Fibroblast of skin of abdomen (primary cell): Measurements from ENCODE around the gene CCDC28A. TPM values are rescaled to one million over a fixed set of nuclear protein-coding genes. Genes with fewer than 3 reads are reported as not detected.
"Not testable (repeated sequence)": the region's sequence is repeated elsewhere in the genome, so short reads cannot be mapped to it uniquely, and the experiment has no call there.

Experiments
- DNase-seq: peaks from one replicate; pipeline ENCODE4 v3.0.0-alpha.2; 2013
- polyA plus RNA-seq, 2 experiments: library from polyadenylated mRNA; unstranded; fragments of 120-200 nt; gene quantifications; one replicate each; pipeline ENCODE4 v1.2.1, GENCODE V29; 2013; ENCODE audit not compliant: insufficient read length in 2 of 2

CCDC28A gene
- polyA plus RNA-seq (2013, experiment 1 of 2; ENCODE audit: insufficient read length): 12.4 TPM
- 12.1 TPM for polyA plus RNA-seq (2013, experiment 2 of 2; ENCODE audit: insufficient read length)

DNA sequence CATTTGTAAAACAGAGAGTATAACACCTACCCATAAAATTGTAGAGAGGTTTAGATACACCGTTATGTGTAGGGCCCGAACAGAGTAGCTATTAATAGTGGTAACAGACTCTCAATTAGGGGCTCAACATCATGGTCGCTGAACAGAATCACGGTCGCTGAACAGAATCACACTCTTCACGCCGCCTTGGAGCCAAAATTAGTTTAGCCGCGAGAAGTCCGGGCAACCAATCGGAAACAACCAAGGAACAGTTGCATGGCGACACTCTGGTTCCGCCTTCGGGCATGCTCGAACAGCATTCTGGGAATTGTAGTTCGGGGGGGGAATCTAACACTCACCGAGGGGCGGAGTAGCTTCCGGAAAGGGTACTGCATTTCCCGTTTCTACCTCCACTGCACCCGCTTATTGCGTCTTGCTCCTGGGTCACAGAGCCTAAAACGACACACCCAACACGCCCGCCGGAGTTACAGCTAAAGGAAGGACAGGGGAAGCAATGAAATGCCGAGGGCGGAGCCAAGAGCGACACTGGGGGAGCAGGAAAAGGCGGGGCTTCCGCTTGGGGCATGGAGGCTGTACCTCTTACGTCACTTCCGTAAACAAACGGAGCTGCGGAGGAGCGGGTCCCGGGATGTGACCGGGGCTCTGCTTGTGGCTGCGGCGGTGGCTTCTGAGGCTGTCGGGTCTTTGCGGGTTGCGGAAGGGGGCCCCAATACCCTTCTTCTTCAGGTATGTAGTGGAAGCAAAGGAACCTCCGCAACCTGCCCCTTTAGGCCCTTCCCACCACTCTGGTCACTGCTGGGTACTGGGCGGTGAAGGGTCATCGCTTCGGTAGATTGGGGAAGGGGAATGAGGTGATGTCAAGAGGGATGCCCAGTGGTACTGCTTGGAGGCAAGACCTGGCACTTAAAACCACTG, at the start of gene CCDC28A:
CCDC28A (plus strand) TSS at position 593 of the 915 bp plus-strand sequence. CDS start 2,352 bp downstream, outside the sequence.
- DNase-seq: peak; percentile 95

DNA sequence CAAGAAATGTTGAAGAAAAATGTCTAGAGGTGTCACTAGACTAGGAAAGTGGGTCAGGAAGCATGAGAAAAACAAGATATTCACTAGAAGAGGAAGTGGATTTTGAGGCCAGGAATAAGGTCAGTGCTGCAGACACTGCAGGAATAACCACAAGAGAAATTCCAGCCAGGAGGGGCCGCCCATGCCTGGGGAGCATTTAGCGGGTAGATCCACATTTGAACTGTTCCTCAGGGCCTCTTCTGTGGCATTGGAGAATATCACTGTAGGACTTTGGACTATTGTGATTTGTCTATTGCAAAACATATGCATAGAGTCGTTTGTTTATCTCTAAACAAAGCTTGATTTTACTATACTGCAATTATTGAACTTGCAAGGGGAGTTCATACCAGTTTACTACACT, 49.6 kb upstream of the CCDC28A start:
- peak; percentile 13 for DNase-seq

DNA sequence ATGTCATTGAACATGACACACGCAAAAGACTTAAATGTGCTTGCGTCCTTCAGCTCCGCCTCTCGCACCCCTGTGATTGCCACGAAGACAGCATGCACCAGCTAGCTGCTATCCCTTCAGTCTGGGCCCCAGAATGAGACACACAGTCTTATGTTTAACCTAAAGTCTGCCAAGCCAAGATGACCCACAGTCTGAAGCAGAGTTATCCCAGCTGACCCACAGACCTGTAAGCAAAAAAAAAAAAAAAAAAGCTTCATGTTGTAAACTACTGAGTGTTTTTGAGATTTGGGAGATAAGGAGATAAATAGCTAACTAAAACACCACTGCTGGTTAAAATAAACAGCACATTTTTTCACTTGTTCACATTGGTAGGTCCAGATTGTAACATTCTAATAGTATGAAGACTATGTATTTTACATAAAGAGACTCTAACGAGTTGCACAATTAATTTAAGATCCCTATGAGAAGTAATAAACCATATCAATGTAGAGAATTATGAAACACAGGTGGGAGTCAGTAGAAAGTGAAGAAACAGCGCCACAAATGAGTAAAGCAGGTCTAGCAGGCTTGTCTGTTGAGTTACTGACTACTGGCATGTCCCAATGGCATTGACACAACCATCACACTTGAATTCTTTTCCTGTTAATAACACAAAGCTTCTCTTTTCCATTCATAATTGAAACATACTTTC, 47.4 kb upstream of the CCDC28A start:
- no peak for DNase-seq

DNA sequence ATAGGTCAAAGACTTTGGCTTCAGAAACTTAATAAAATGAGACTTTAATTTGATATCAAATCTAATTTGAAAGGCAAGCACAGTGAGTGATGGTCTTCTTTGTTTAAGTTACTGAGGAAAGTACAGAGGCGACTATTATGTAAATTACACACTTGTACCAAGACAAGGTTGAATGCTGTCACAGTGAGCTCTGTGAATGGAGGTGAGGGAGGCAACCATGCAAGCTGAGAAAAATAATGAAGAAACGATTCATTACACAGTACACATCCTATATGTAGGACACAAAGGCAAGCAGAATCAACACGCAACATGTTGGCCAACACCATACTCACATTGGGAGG, 46.8 kb upstream of the CCDC28A start:
- DNase-seq: no peak

DNA sequence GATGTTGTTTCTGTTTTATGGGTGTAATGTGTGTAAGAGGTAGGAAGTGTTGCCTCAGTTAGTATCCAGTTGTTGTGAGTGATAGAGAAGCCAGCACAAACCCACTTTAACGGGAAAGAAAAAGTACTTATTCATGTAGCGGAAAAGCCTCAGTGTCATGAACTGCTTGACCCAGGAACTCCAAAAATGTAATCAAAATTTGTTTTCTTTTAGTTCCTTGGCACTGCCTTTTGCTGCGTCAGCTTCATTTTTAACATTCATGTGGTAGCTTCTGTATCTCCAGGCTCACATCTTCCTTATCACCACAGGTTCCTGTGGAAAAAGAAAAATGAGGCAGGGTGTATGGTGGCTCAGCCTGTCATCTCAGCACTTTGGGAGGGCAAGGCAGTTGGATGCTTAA, 46.4 kb upstream of the CCDC28A start:
- DNase-seq: no peak

DNA sequence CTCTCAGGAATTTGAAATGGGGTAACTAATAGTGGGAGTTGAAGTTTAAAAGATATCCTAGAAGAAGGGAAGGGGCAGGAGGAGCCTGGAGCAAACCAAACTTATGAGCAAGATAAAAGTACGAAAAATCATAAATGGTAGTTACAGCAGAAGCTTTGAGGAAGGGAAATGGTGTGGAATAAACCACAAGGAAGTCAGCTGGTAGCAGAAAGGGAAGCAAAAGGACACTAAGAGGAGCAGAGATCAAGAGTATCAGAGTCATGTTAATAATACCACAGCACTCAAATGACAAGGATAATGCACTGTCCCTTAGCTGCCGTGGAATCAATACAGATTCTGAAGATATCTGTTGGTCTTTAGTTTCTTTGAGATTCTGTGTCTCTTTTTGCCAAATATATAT, 44.9 kb upstream of the CCDC28A start:
- DNase-seq: no peak

DNA sequence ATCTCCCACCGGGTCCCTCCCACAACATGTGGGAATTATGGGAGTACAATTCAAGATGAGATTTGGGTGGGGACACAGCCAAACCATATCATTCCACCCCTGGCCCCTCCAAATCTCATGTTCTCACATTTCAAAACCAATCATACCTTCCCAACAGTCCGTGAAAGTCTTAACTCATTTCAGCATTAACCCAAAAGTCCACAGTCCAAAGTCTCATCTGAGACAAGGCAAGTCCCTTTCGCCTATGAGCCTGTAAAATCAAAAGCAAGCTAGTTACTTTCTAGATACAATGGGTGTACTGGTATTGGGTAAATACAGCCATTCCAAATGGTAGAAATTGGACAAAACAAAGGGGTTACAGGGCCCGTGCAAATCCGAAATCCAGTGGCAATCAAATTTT, 43.5 kb upstream of the CCDC28A start:
- not testable (repeated sequence) for DNase-seq

DNA sequence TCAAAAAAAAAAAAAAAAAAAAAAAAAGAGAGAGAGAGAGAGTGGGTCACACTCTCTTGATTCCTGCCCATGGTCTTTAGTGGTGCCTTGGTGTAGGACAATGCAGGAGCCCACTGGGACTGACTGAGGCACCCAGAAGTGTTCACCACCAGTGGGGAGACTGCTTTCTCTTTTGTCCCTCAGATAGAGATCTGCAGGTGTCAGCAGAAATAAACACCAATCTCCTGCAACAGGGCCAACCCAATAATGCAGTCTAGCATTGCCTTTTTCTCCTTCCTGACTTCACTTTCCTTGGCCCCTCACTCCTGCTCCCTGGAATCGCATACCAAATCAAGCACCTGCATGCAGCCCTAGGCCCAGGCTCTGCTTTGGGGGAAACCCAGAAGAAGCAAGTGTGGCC, 39.0 kb upstream of the CCDC28A start:
- DNase-seq: no peak

DNA sequence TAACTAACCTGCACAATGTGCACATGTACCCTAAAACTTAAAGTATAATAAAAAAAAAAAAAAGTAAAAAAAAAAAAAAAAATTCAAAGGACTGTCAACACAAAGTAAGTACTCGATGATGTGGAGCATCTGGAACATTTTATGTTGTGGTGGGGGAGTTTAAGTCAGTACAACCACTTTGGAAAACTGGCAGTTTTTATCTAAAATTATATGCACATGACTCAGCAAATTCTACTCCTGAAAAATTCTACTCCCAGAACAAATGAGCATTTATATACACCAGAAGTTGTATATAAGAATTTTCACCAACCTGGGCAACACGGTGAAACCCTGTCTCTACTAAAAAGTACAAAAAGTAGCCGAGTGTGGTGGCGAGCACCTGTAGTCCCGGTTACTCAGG, 36.9 kb upstream of the CCDC28A start:
- DNase-seq: peak; percentile 23

DNA sequence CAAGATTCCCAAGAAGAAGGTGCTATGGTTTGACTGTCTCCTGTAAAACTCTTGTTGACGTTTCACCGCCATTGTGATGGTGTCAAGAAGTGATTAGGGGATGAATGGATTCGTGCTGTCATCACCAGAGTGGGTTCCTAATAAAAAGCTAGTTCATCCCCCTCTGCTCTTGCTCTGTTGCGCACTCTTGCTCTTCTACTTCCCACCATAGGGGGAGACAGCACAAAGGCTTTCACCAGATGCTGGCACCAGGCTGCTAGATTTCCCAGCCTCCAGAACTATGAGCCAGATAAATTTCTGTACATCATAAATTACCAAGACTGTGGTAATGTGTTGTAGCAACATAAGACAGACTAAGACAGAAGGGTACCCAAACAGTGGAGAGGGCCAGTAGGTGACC, 21.6 kb upstream of the CCDC28A start:
- DNase-seq: no peak

DNA sequence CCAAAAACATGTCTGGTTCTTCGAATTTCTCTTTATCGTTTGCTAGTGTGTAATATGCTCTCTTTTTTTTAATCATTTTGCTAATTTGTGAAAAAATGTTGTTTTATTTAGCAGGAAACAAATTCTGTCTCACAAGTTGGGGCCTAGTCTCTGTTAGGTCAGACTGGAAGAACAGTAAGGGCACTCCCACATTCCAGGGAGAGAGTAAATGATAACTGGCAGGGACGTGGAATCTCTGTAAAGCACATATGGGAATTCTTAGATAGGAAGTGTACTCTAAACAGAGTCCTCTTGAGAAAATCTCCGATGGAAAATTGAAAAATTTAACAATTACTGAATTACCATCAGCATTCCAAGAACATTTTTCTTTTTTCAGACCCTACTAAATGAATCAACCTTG, 16.4 kb upstream of the CCDC28A start:
- peak; percentile 9 for DNase-seq

DNA sequence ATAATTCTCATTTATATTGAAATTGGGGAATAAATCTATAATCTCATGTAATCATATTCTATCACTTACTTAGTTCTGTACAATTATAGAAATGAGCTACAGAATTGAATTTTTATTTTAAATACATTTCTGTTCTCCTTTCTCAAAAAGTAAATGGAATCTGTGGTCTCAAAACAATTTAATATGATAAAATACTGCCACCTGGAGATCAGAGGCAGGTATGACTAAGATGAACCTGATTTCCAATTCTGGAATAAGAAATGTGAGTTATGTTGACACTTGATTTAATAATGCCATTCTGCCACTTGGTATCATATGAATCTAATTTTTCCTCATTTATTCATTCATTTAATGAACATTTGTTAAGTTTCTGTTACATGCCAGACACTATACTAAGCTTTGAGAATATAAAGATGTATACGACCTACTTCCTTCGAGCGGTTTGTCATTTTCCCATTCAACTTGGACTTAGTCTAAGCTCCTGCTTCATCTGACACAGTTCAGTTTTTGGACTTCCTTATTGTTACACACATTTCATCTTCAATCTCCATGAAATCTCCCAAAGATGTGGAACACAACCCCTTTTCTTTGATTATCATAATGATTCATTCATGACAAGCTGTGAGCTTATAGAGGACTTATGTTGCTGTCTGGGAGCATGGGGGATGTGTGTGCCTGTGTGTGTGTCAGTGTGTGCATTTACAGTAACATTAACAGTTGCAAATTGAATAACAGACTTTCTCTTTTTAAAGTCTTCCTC, 7.5 kb upstream of the CCDC28A start:
- DNase-seq: peak; percentile 33

DNA sequence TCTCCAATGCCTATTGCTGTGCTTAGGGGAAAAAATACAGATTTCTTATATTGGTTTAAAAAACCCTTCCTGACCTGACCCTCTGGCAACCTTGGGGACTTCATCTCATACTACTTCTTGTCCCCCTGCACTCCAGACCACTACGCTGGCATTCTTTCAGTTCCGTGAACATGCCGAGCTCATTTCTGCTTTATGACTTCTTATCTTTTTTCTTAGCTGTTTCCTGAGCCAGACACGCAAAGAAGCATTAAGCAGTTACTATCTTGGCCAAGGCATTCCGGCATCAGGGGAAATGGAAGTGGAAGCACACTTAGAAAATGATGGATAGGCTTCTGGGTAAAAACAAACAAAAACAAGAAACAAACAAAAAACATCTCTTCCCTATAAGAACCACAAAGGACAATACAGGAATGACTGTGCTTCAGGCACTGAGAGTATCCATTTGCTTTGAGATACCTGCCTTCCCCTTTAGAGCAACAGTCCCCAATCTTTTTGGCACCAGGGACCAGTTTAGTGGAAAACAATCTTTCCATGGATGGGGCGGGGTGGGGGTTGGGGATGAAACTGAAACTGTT, 4.4 kb upstream of the CCDC28A start:
- no peak for DNase-seq

DNA sequence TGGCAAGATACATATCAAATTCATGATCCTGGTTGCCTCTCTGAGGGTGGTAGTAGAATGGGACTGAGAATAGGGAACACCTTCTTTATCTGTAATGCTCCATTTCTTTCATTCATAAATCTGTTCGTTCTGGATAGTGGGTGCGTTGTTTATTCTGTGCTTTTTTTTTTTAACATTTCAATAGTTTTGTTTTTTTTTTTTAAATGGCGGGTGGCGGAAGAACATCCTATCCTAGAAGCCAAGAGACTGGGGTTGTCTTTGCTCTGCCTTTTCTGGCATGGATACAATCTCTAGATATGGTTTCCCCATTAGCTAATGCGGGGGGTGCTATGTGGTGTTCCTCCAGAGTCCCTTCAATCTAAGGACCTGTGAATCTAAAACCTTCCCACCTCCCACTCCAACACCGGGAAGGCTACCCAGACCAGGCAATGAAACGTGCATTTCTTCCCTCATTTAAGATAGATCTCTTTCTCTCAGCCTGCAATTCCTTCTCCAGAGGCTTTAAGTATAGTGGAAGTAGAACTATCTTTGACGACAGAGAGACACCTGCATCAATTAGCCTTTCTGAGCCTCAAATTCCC, 883 bp upstream of the CCDC28A start:
- DNase-seq: no peak

DNA sequence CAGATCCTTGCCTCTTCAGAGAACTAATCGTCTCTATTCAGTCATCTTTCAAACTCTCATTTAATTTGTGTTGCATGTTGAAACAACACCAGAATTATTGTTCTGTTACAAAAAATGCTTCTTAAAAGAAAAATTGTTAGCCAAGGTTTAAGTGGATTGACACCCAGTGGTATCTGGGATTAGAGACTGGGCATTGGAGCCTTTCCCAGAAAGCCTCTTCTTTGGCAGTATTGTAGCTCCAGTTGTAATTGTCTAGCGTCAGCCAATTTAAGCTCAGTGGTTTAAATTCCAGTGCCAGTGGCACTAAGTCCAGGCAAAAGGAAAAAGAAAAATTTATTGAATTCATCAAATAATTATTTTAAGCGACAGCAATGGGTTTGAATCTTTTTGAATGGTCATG, 801 bp downstream of the CCDC28A start:
- no peak for DNase-seq

DNA sequence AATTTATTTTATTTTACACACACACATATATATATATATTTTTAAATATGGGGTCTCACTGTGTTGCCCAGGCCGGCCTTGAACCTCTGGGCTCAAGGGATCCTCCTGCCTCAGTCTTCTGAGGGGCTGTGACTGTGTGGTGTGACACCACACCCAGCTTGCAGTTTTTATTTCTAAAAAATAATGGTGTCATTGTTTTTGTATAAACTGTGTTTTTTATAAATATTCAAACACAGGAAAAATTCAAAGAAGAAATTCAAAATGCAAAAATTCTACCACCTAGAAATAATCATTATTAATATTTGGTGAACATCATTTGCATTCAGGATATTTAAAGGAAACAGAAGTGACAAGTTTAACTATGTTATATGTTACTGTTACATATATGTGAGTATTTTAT, 3.1 kb downstream of the CCDC28A start:
- no peak for DNase-seq

DNA sequence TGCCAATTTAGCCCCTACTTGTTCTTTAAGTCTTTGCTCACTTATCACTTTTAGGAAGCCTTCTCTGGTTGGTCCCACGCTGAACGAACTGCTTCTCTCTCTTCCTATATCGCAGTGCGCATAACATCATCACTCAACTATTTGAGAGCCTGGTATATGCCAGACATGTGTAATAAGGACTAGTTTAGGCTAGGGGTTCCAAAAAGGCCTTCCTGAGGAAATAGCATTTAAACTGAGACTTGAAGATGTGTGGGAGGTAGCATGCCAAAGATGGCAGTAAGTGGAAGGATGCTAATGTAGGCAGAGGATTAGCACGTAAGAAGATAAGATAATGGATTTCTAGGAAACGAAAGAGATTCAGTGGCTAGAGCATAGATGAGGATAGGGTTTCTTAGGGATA, 4.8 kb downstream of the CCDC28A start:
- no peak for DNase-seq

DNA sequence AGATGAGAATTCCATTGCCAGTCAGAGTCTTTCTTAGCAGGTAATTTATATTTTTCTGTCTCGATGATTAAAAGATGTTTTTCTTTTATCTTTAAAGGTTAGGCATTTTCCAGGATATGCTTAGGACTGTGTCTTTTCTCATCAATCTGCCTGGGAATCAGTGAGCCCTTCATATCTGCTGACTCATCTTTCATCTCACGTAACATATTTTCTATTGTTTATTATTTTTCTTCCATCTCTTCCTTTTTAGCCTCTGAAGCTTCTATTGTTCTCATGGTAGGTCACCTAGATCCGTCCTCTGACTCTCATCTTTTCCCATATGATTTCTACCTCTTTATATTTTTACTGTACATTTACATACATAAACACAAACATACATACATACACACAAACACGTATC, 8.7 kb downstream of the CCDC28A start:
- DNase-seq: no peak

DNA sequence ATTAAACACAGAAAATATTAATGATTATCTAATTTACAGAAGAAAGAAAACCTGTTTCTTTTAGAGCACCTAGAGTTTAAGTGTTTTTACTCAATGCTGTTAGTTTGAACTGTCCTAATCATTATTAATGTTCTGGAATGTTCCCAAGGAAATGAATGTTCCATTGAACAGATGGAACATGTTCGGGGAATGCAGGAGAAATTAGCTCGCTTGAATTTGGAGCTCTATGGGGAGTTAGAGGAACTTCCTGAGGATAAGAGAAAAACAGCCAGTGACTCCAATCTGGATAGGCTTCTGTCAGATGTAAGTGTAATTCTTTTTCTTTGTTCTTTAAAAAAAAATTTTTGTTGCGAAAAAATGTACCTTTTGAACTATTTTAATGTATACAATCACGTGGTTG, 11.5 kb downstream of the CCDC28A start:
- DNase-seq: no peak

DNA sequence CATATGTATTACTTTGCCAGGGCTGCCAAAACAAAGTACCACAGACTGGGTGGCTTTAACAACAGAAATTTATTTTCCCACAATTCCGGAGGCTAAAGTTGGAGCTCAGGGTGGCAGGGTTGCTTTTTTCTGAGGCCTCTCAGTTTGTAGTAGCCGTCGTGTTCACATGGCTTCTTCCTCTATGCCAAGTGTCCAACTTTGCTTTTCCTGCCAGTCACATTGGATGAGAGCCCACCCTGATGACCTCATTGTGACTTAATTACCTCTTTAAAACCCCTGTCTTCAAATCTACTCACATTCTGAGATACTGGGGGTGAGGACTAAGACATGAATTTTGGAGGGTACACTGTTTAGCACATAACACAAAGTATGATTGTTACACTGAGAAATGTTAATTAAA, 12.4 kb downstream of the CCDC28A start:
- DNase-seq: no peak

DNA sequence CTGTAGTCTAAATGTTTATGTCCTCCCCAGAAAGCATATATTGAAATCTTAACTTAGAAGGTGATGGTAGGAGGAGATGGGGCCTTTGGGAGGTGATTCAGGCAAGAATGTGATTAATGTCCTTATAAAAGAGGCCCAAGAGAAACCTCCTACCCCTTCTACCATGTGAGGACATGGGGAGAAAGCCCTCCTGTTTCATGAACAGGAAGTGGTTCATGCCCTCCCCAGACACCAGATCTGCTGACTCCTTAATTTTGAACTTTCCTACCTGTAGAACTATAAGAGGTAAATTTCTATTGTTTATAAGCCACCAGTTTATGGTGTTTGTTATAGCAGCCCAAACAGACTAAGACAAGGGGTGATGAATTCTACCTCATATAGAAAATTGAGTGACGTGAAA, 13.6 kb downstream of the CCDC28A start:
- DNase-seq: no peak

DNA sequence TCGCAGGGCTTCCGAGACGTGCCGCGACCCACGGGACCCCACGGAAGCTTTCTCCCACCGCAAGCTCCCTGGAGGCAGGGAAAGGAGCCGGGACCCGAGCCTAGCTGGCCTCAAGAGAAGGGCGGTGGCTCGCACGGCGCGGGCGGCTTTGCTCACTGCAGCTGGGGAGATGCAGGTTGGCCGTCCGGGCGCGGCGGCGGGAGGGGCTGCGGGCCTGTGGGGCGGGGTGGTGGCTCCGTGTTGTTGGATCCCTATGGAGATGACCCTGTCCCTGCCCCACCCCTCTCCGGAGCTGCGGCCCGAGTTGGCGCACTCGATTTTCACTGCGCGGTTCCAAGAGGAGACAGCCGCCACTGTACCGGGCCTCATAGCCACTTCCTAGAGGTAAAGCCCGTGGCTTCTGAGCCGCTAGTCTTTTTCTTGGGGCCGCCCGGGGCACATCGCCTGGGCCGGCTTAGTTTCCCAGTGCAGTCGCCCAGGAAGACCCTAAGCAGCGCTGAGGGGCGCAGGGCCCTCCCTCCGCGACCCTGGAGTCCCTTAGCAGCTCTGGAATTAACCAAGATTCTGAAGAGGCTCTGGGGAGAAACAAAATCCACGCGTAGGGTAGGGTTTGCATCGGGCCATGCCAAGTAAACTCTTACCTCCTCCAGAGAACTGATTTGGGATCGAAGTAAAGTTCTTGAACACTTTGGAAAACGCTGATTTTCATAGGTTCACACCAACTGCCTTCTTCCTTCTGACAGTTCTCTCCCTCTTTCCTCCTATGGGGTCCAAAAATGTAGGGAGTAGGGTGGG, 22.4 kb downstream of the CCDC28A start, which contains the start of gene ECT2L:
ECT2L (plus strand) TSS at position 279 of the 795 bp plus-strand sequence. CDS start 17,188 bp downstream, outside the sequence.
- no peak for DNase-seq
